Mucosa of rectum (tissue), 2 donors: Measurements from ENCODE around the gene SEMA3C.

ENCODE experiments used
- H3K27ac ChIP-seq, 2 donors: one replicate each; pipeline ENCODE4 v1.7.0; 2013; ENCODE audit warnings: inconsistent platforms in 2 of 2, low read depth in 2 of 2, low read length in 2 of 2
- H3K27me3 ChIP-seq, 2 donors: one replicate each; pipeline ENCODE4 v1.7.0; 2013; ENCODE audit warnings: low read length in 2 of 2; ENCODE audit not compliant: control insufficient read depth in 2 of 2, insufficient read depth in 2 of 2
- H3K36me3 ChIP-seq, 2 donors: one replicate each; pipeline ENCODE4 v1.7.0; 2013; ENCODE audit warnings: low read length in 2 of 2; ENCODE audit not compliant: control insufficient read depth in 2 of 2, insufficient read depth in 2 of 2
- H3K4me1 ChIP-seq, 2 donors: one replicate each; pipeline ENCODE4 v1.7.0; 2013; ENCODE audit warnings: low read length in 2 of 2, mild to moderate bottlenecking in 1 of 2; ENCODE audit not compliant: control insufficient read depth in 2 of 2, insufficient read depth in 2 of 2
- H3K4me3 ChIP-seq, 2 donors: one replicate each; pipeline ENCODE4 v1.7.0; 2013; ENCODE audit warnings: low read length in 2 of 2
- H3K9ac ChIP-seq, 2 donors: one replicate each; pipeline ENCODE4 v1.7.0; 2013; ENCODE audit warnings: low read length in 2 of 2, low read depth in 1 of 2, mild to moderate bottlenecking in 1 of 2
- H3K9me3 ChIP-seq, 2 donors: one replicate each; pipeline ENCODE4 v1.7.0; 2013; ENCODE audit warnings: low read length in 2 of 2; ENCODE audit not compliant: control insufficient read depth in 2 of 2
- donor health status: healthy.
- donor health status: Normal muscosa, but diverticular disease.

The SEMA3C gene

GRCh38 chr7:80945976-80946375, 27.1 kb upstream of the SEMA3C start:
- H3K27ac ChIP-seq, result no peak overlapping the region
- H3K27me3 ChIP-seq, result no peaks in the 10 kb centered on the region
- H3K9ac ChIP-seq, result no peak overlapping the region
- H3K9me3 ChIP-seq, result no peaks in the 10 kb centered on the region
- H3K4me3 ChIP-seq, result no peak overlapping the region
- H3K36me3 ChIP-seq, result no peaks in the 10 kb centered on the region
- H3K4me1 ChIP-seq, result peaks cover 0 to 13% of the 10 kb centered on the region in 2 donors

GRCh38 chr7:80943342-80943741, 24.5 kb upstream of the SEMA3C start:
- Histone ChIP-seq H3K4me1 (peaks cover 0 to 21% of the 10 kb centered on the region in 2 donors), H3K9me3 (no peaks in the 10 kb centered on the region), H3K27ac (no peak overlapping the region), H3K36me3 (no peaks in the 10 kb centered on the region), H3K9ac (no peak overlapping the region), H3K27me3 (no peaks in the 10 kb centered on the region), H3K4me3 (no peak overlapping the region)

GRCh38 chr7:80942261-80943041, 23.6 kb upstream of the SEMA3C start:
- H3K4me3 ChIP-seq, result no peak overlapping the region
- no peaks in the 10 kb centered on the region for H3K9me3 ChIP-seq
- H3K4me1 ChIP-seq, result peaks cover 0 to 21% of the 10 kb centered on the region in 2 donors
- H3K9ac ChIP-seq, result no peak overlapping the region
- H3K27ac ChIP-seq, result peak overlapping the region in 1 of 2 donors; percentile 29
- H3K36me3 ChIP-seq, result no peaks in the 10 kb centered on the region
- H3K27me3 ChIP-seq, result no peaks in the 10 kb centered on the region

GRCh38 chr7:80941208-80941758, 22.4 kb upstream of the SEMA3C start:
- H3K36me3 ChIP-seq, result no peaks in the 10 kb centered on the region
- H3K9ac ChIP-seq, result no peak overlapping the region
- no peak overlapping the region for H3K4me3 ChIP-seq
- H3K4me1 ChIP-seq, result peaks cover 0 to 21% of the 10 kb centered on the region in 2 donors
- H3K27ac ChIP-seq, result peak overlapping the region in 1 of 2 donors; percentile 18
- no peaks in the 10 kb centered on the region for H3K9me3 ChIP-seq
- no peaks in the 10 kb centered on the region for H3K27me3 ChIP-seq

GRCh38 chr7:80940539-80941207, 21.8 kb upstream of the SEMA3C start:
- no peaks in the 10 kb centered on the region for H3K27me3 ChIP-seq
- H3K4me3 ChIP-seq, result no peak overlapping the region
- H3K4me1 ChIP-seq, result peaks cover 0 to 21% of the 10 kb centered on the region in 2 donors
- H3K27ac ChIP-seq, result peak overlapping the region in 1 of 2 donors; percentile 18
- no peaks in the 10 kb centered on the region for H3K9me3 ChIP-seq
- H3K9ac ChIP-seq, result no peak overlapping the region
- no peaks in the 10 kb centered on the region for H3K36me3 ChIP-seq

- Histone ChIP-seq H3K36me3 (no peaks in the 10 kb centered on the region), H3K4me1 (peaks cover 0 to 18% of the 10 kb centered on the region in 2 donors), H3K4me3 (no peak overlapping the region), H3K27me3 (no peaks in the 10 kb centered on the region), H3K27ac (no peak overlapping the region), H3K9me3 (no peaks in the 10 kb centered on the region), H3K9ac (no peak overlapping the region)
These were observed 18.5 kb upstream of the SEMA3C start for GRCh38 chr7:80937336-80937735.

GRCh38 chr7:80935991-80936780, 17.3 kb upstream of the SEMA3C start:
- no peak overlapping the region for H3K4me3 ChIP-seq
- no peaks in the 10 kb centered on the region for H3K9me3 ChIP-seq
- H3K27me3 ChIP-seq, result no peaks in the 10 kb centered on the region
- H3K36me3 ChIP-seq, result no peaks in the 10 kb centered on the region
- no peak overlapping the region for H3K27ac ChIP-seq
- no peak overlapping the region for H3K9ac ChIP-seq
- H3K4me1 ChIP-seq, result peaks cover 0 to 9% of the 10 kb centered on the region in 2 donors

GRCh38 chr7:80934321-80934720, 15.5 kb upstream of the SEMA3C start:
- H3K4me3 ChIP-seq, result no peak overlapping the region

GRCh38 chr7:80932536-80932935, 13.7 kb upstream of the SEMA3C start:
- Histone ChIP-seq H3K9ac (no peak overlapping the region), H3K27ac (no peak overlapping the region), H3K36me3 (no peaks in the 10 kb centered on the region), H3K9me3 (no peaks in the 10 kb centered on the region), H3K4me1 (no peaks in the 10 kb centered on the region), H3K27me3 (no peaks in the 10 kb centered on the region), H3K4me3 (no peak overlapping the region)

More at GRCh38 chr7:80934321-80934720, 15.5 kb upstream of the SEMA3C start:
- no peaks in the 10 kb centered on the region for H3K36me3 ChIP-seq
- no peaks in the 10 kb centered on the region for H3K9me3 ChIP-seq
- no peaks in the 10 kb centered on the region for H3K4me1 ChIP-seq
- H3K27ac ChIP-seq, result no peak overlapping the region
- H3K27me3 ChIP-seq, result no peaks in the 10 kb centered on the region
- no peak overlapping the region for H3K9ac ChIP-seq
